Liver (tissue), 3 donors: ENCODE measurements around the gene CCRL2.

Experiments
- CTCF ChIP-seq: fragments of 150-350 bp; IDR thresholded peaks from 2 replicates; pipeline ENCODE4 v1.5.1; 2017; ENCODE audit warnings: improper control_type of control experiment, low read depth, low read length; ENCODE audit not compliant: missing input control
- EGR1 ChIP-seq, 2 donors: IDR thresholded peaks; 2 replicates each; pipeline ENCODE4 v1.6.1; 2016 to 2018; ENCODE audit warnings: antibody characterized with exemption in 2 of 2, low read depth in 2 of 2
- FOXA1 ChIP-seq: IDR thresholded peaks from 2 replicates; pipeline ENCODE4 v1.6.1; 2016; ENCODE audit warnings: antibody characterized with exemption
- GABPA ChIP-seq, 2 donors: IDR thresholded peaks in 1 of 2; conservative IDR thresholded peaks in 1 of 2; 2 replicates each; pipeline ENCODE4 v1.6.1; 2016; ENCODE audit warnings: antibody characterized with exemption in 2 of 2, mild to moderate bottlenecking in 1 of 2, moderate library complexity in 1 of 2
- MAX ChIP-seq: IDR thresholded peaks from 2 replicates; pipeline ENCODE4 v1.6.1; 2016; ENCODE audit warnings: antibody characterized with exemption
- RAD21 ChIP-seq, 2 donors: IDR thresholded peaks; 2 replicates each; pipeline ENCODE4 v1.6.1; 2016; ENCODE audit warnings: antibody characterized with exemption in 2 of 2, mild to moderate bottlenecking in 2 of 2
- REST ChIP-seq: IDR thresholded peaks from 2 replicates; pipeline ENCODE4 v1.6.1; 2016; ENCODE audit warnings: antibody characterized with exemption, mild to moderate bottlenecking
- SP1 ChIP-seq: IDR thresholded peaks from 2 replicates; pipeline ENCODE4 v1.6.1; 2018; ENCODE audit warnings: antibody characterized with exemption, mild to moderate bottlenecking
- TAF1 ChIP-seq: conservative IDR thresholded peaks from 2 replicates; pipeline ENCODE4 v1.6.1; 2016; ENCODE audit warnings: antibody characterized with exemption, mild to moderate bottlenecking
- YY1 ChIP-seq: IDR thresholded peaks from 2 replicates; pipeline ENCODE4 v1.6.1; 2016; ENCODE audit warnings: antibody characterized with exemption, mild to moderate bottlenecking
- donor health status: healthy.
- donor health status: healthy.

GRCh38 chr3:46409739-46410489 is 2.9 kb downstream of the CCRL2 start:
- TF ChIP-seq CTCF (no peak), SP1 (no peak), TAF1 (no peak), GABPA (IDR thresholded peaks at IDR 0.05 in 1 of 2, conservative IDR thresholded peaks at IDR 0.05 in 1 of 2) (no peak), EGR1 (IDR thresholded peaks at IDR 0.05; ENCODE audit: low read depth in 2 of 2) (no peak), YY1 (no peak), RAD21 (IDR thresholded peaks at IDR 0.05) (no peak), REST (no peak), FOXA1 (no peak), MAX (no peak)
